Neural cell (in vitro differentiated cells): ENCODE measurements around the gene ETNK2. TPM values are rescaled to one million over a fixed set of nuclear protein-coding genes. Genes with fewer than 3 reads are reported as not detected.

Source experiments
- H2AFZ ChIP-seq: fragments of 200-600, 300-800 bp; sonication (generic), shearing (Covaris generic); 2 replicates; pipeline ENCODE4 v1.6.0; 2014; ENCODE audit warnings: low read depth, mild to moderate bottlenecking, antibody characterized with exemption, low read length, moderate library complexity
- H3F3A ChIP-seq: fragments of 200-600 bp; shearing (Covaris generic); 2 replicates; pipeline ENCODE4 v1.6.1; 2016; ENCODE audit warnings: mild to moderate bottlenecking, moderate library complexity, mixed read lengths, antibody characterized with exemption, low read length; ENCODE audit not compliant: insufficient read depth, poor library complexity, severe bottlenecking
- H3K27ac ChIP-seq: fragments of 200-600, 300-800 bp; sonication (generic), shearing (Covaris generic); 2 replicates; pipeline ENCODE4 v1.5.1; 2014; ENCODE audit warnings: mild to moderate bottlenecking, low read length, moderate library complexity
- H3K27me3 ChIP-seq: fragments of 300-800, 200-600 bp; sonication (generic), shearing (Covaris generic); 2 replicates; pipeline ENCODE4 v1.6.0; 2014; ENCODE audit warnings: mild to moderate bottlenecking, low read depth, low read length, moderate library complexity; ENCODE audit not compliant: insufficient read depth
- H3K36me3 ChIP-seq: fragments of 300-800, 200-600 bp; sonication (generic), shearing (Covaris generic); 2 replicates; pipeline ENCODE4 v1.5.1; 2014; ENCODE audit warnings: mild to moderate bottlenecking, antibody characterized with exemption, low read length, moderate library complexity; ENCODE audit not compliant: insufficient read depth
- H3K4me2 ChIP-seq: fragments of 300-800, 200-600 bp; sonication (generic), shearing (Covaris generic); 2 replicates; pipeline ENCODE4 v1.6.0; 2014; ENCODE audit warnings: mild to moderate bottlenecking, low read length
- H3K4me3 ChIP-seq: fragments of 300-800, 200-600 bp; sonication (generic), shearing (Covaris generic); 2 replicates; pipeline ENCODE4 v1.5.1; 2014; ENCODE audit warnings: mild to moderate bottlenecking, low read length, moderate library complexity
- H3K79me2 ChIP-seq: fragments of 200-600 bp; shearing (Covaris generic); replicated peaks from 2 replicates; pipeline ENCODE4 v1.6.0; 2014; ENCODE audit warnings: mild to moderate bottlenecking, low read length, moderate library complexity; ENCODE audit not compliant: insufficient read depth
- H3K9ac ChIP-seq: fragments of 300-800, 200-600 bp; sonication (generic), shearing (Covaris generic); 2 replicates; pipeline ENCODE4 v1.6.1; 2016; ENCODE audit warnings: mild to moderate bottlenecking, low read length, mixed read lengths
- H3K9me2 ChIP-seq: fragments of 200-600 bp; shearing (Covaris generic); 2 replicates; pipeline ENCODE4 v1.6.1; 2016; ENCODE audit warnings: mild to moderate bottlenecking, low read length, mixed read lengths; ENCODE audit not compliant: insufficient read depth
- H3K9me3 ChIP-seq: fragments of 200-600, 300-800 bp; sonication (generic), shearing (Covaris generic); 2 replicates; pipeline ENCODE4 v1.6.1; 2016; ENCODE audit warnings: mild to moderate bottlenecking, mixed run types, low read length, moderate library complexity, mixed read lengths
- H4K20me1 ChIP-seq: fragments of 200-600 bp; shearing (Covaris generic); 2 replicates; pipeline ENCODE4 v1.6.1; 2016; ENCODE audit warnings: mild to moderate bottlenecking, mixed run types; ENCODE audit not compliant: insufficient read depth
- EP300 ChIP-seq: fragments of 450-650 bp; conservative IDR thresholded peaks from 2 replicates; pipeline ENCODE4 v1.6.1; 2014; ENCODE audit warnings: antibody characterized with exemption, mild to moderate bottlenecking, moderate library complexity; ENCODE audit not compliant: poor library complexity, severe bottlenecking
- EZH2 ChIP-seq: fragments of 200-600, 300-800 bp; shearing (Covaris generic), sonication (generic); IDR thresholded peaks from 2 replicates; pipeline ENCODE4 v1.6.1; 2014; ENCODE audit warnings: antibody characterized with exemption, low read length, borderline replicate concordance, mild to moderate bottlenecking; ENCODE audit not compliant: insufficient read depth, poor library complexity, severe bottlenecking
- MXI1 ChIP-seq: fragments of 450-650 bp; conservative IDR thresholded peaks from 2 replicates; pipeline ENCODE4 v1.6.1; 2014; ENCODE audit warnings: antibody characterized with exemption, mild to moderate bottlenecking; ENCODE audit not compliant: poor library complexity, severe bottlenecking
- POLR2AphosphoS5 ChIP-seq: IDR thresholded peaks from 2 replicates; pipeline ENCODE4 v1.6.1; 2012
- RAD21 ChIP-seq: fragments of 450-650 bp; conservative IDR thresholded peaks from 2 replicates; pipeline ENCODE4 v1.6.1; 2014; ENCODE audit warnings: antibody characterized with exemption, mild to moderate bottlenecking, moderate library complexity
- SMC3 ChIP-seq: fragments of 450-650 bp; conservative IDR thresholded peaks from 2 replicates; pipeline ENCODE4 v1.6.1; 2014; ENCODE audit warnings: antibody characterized with exemption, mild to moderate bottlenecking, moderate library complexity; ENCODE audit not compliant: poor library complexity
- TAF1 ChIP-seq: IDR thresholded peaks from 2 replicates; pipeline ENCODE4 v1.6.1; 2012; ENCODE audit warnings: low read depth
- polyA plus RNA-seq: library from polyadenylated mRNA; depleted of rRNA; stranded (reverse); fragments of >200 nt; gene quantifications from 2 replicates; pipeline ENCODE4 v1.2.3, GENCODE V29; 2014
- TF ChIP-seq, protein P1 (sequence below): fragments of 450-650 bp; IDR thresholded peaks from 2 replicates; pipeline ENCODE4 v1.5.1; 2014; ENCODE audit warnings: antibody characterized with exemption, mild to moderate bottlenecking, moderate library complexity; ENCODE audit not compliant: poor library complexity, severe bottlenecking
- TF ChIP-seq, protein P2 (sequence below): IDR thresholded peaks from 2 replicates; pipeline ENCODE4 v1.6.1; 2012; ENCODE audit warnings: borderline replicate concordance

The ETNK2 gene
- polyA plus RNA-seq, 1 donor from 2014 or later = 26.7 TPM

DNA sequence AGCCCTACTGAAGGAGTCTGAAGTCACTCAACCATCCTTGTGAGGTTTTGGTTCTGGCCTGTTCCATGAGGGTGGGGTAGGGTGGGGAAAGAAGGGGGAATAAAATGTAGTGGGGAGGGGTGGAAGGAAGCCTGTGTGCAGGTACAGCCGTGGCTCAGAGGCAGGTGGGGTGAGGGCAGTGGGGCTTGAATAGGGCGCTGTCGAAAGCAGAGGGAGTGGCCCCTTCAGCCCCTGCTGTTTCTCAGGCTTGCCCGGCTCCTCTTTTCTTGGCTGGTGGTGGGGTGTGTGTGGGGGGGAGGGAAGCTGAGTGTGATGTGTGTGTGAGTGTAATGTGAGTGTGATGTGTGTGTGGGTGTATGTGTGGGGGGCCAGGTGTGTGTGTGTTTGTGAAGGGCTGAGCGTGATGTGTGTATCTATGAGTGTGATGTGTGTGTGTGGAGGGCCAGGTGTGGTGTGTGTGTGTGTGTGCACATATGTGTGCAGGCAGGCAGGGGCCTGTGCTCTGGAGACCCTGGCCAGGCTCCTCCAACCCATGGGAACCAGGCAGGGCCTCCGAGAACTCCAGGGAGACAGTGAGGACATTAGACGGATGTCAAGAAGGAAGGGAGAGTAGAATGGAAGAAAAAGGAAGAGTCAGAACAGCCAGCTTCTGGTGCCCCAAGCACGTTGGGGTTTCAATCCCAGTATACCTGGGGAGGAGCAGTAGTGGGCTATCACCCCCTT lies 69.9 kb downstream of the ETNK2 start:
- TF ChIP-seq, protein P1, sequence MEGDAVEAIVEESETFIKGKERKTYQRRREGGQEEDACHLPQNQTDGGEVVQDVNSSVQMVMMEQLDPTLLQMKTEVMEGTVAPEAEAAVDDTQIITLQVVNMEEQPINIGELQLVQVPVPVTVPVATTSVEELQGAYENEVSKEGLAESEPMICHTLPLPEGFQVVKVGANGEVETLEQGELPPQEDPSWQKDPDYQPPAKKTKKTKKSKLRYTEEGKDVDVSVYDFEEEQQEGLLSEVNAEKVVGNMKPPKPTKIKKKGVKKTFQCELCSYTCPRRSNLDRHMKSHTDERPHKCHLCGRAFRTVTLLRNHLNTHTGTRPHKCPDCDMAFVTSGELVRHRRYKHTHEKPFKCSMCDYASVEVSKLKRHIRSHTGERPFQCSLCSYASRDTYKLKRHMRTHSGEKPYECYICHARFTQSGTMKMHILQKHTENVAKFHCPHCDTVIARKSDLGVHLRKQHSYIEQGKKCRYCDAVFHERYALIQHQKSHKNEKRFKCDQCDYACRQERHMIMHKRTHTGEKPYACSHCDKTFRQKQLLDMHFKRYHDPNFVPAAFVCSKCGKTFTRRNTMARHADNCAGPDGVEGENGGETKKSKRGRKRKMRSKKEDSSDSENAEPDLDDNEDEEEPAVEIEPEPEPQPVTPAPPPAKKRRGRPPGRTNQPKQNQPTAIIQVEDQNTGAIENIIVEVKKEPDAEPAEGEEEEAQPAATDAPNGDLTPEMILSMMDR = no peak
- TF ChIP-seq POLR2AphosphoS5 (no peak), TAF1 (no peak), EP300 (no peak), SMC3 (no peak), RAD21 (no peak), MXI1 (no peak), EZH2 (no peak)
- TF ChIP-seq, protein P2, sequence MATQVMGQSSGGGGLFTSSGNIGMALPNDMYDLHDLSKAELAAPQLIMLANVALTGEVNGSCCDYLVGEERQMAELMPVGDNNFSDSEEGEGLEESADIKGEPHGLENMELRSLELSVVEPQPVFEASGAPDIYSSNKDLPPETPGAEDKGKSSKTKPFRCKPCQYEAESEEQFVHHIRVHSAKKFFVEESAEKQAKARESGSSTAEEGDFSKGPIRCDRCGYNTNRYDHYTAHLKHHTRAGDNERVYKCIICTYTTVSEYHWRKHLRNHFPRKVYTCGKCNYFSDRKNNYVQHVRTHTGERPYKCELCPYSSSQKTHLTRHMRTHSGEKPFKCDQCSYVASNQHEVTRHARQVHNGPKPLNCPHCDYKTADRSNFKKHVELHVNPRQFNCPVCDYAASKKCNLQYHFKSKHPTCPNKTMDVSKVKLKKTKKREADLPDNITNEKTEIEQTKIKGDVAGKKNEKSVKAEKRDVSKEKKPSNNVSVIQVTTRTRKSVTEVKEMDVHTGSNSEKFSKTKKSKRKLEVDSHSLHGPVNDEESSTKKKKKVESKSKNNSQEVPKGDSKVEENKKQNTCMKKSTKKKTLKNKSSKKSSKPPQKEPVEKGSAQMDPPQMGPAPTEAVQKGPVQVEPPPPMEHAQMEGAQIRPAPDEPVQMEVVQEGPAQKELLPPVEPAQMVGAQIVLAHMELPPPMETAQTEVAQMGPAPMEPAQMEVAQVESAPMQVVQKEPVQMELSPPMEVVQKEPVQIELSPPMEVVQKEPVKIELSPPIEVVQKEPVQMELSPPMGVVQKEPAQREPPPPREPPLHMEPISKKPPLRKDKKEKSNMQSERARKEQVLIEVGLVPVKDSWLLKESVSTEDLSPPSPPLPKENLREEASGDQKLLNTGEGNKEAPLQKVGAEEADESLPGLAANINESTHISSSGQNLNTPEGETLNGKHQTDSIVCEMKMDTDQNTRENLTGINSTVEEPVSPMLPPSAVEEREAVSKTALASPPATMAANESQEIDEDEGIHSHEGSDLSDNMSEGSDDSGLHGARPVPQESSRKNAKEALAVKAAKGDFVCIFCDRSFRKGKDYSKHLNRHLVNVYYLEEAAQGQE = no peak
- no peaks in the 10 kb centered on the region for H3K9me2 ChIP-seq
- no peaks in the 10 kb centered on the region for H3K9me3 ChIP-seq
- H3K27ac ChIP-seq = no peak overlapping the region
- peaks cover 5% of the 10 kb centered on the region for H3K27me3 ChIP-seq
- H3K4me2 ChIP-seq = no peak overlapping the region
- H3K4me3 ChIP-seq = no peak overlapping the region
- no peaks in the 10 kb centered on the region for H4K20me1 ChIP-seq
- H2AFZ ChIP-seq = no peak overlapping the region
- H3K79me2 ChIP-seq = no peaks in the 10 kb centered on the region
- H3F3A ChIP-seq = no peaks in the 10 kb centered on the region
- H3K36me3 ChIP-seq = no peaks in the 10 kb centered on the region
- H3K9ac ChIP-seq = no peak overlapping the region

DNA sequence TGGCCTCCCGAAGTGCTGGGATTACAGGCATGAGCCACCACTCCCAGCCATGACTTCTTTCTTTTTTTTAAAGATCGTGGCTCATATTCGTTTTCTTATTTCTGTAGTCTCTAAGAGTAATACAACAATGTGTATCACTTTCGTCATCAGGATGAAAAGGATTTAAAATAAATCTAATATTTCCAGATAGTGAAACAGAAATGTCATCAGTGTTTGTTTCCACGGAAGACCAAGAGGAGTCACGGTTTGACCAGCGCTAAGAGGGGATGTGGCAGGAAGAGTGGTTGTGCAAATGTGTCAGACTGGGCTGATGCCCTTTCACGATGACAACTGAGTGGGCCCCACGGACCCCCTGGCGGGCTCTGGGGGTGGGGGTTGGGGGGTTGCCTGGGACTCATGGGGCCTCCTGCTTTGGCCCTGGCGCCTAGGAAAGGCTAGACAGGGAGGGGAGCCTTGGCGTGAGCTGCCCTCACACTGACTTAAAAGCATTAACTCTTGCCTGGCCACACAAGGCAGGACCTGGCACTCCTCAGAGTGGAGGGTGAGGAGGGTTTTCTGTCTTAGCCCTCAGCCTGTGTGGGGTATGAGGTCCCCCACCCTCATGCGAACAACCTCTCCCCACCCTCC lies 70.6 kb downstream of the ETNK2 start:
- H3K4me3 ChIP-seq = no peak overlapping the region
- no peaks in the 10 kb centered on the region for H3K36me3 ChIP-seq
- no peaks in the 10 kb centered on the region for H3K79me2 ChIP-seq
- no peaks in the 10 kb centered on the region for H3K9me3 ChIP-seq
- no peaks in the 10 kb centered on the region for H4K20me1 ChIP-seq
- no peak overlapping the region for H3K9ac ChIP-seq
- H3K4me2 ChIP-seq = no peak overlapping the region
- H3K9me2 ChIP-seq = no peaks in the 10 kb centered on the region
- no peak overlapping the region for H3K27ac ChIP-seq
- TF ChIP-seq TAF1 (no peak), EP300 (no peak), EZH2 (no peak), POLR2AphosphoS5 (no peak), MXI1 (no peak), SMC3 (no peak), RAD21 (no peak)
- TF ChIP-seq, protein P2 = no peak
- TF ChIP-seq, protein P1 = no peak
- no peak overlapping the region for H2AFZ ChIP-seq
- H3F3A ChIP-seq = no peaks in the 10 kb centered on the region
- H3K27me3 ChIP-seq = peaks cover 12% of the 10 kb centered on the region
